MM.1S (cell line): Measurements from ENCODE around the gene OSBPL8.

Source experiments
- DNase-seq: peaks from one replicate; pipeline ENCODE4 v3.0.0-alpha.2; 2015
- H2AFZ ChIP-seq: fragments of 300-600 bp; sonication (generic); 2 replicates; pipeline ENCODE4 v1.6.0; 2016; ENCODE audit warnings: antibody characterized with exemption, low read length
- H3F3A ChIP-seq: fragments of 300-600 bp; sonication (generic); 2 replicates; pipeline ENCODE4 v1.6.1; 2016; ENCODE audit warnings: mild to moderate bottlenecking, antibody characterized with exemption, low read length, moderate library complexity, mixed read lengths; ENCODE audit not compliant: insufficient read depth
- H3K27ac ChIP-seq: fragments of 300-600 bp; sonication (generic); 2 replicates; pipeline ENCODE4 v1.5.1; 2016; ENCODE audit warnings: mild to moderate bottlenecking, low read length
- H3K27me3 ChIP-seq: fragments of 300-600 bp; sonication (generic); replicated peaks from 2 replicates; pipeline ENCODE4 v1.6.0; 2016; ENCODE audit warnings: low read length; ENCODE audit not compliant: insufficient read depth
- H3K36me3 ChIP-seq: fragments of 300-600 bp; sonication (generic); replicated peaks from 2 replicates; pipeline ENCODE4 v1.6.1; 2016; ENCODE audit warnings: mild to moderate bottlenecking, low read length, mixed read lengths; ENCODE audit not compliant: insufficient read depth
- H3K4me1 ChIP-seq: fragments of 300-600 bp; sonication (generic); 2 replicates; pipeline ENCODE4 v1.6.1; 2016; ENCODE audit warnings: low read length, mixed read lengths
- H3K4me2 ChIP-seq: fragments of 300-600 bp; sonication (generic); 2 replicates; pipeline ENCODE4 v1.6.0; 2016; ENCODE audit warnings: low read depth, low read length
- H3K4me3 ChIP-seq: fragments of 300-600 bp; sonication (generic); 2 replicates; pipeline ENCODE4 v1.5.1; 2016; ENCODE audit warnings: low read length, mixed read lengths
- H3K79me2 ChIP-seq: fragments of 300-600 bp; sonication (generic); 2 replicates; pipeline ENCODE4 v1.6.1; 2016; ENCODE audit warnings: mixed run types, low read length, mixed read lengths
- H3K9ac ChIP-seq: fragments of 300-600 bp; sonication (generic); 2 replicates; pipeline ENCODE4 v1.6.1; 2016; ENCODE audit warnings: low read length, mixed read lengths
- H3K9me2 ChIP-seq: fragments of 300-600 bp; sonication (generic); replicated peaks from 2 replicates; pipeline ENCODE4 v1.6.1; 2016; ENCODE audit warnings: mild to moderate bottlenecking, low read length, mixed read lengths; ENCODE audit not compliant: insufficient read depth
- H3K9me3 ChIP-seq: fragments of 300-600 bp; sonication (generic); replicated peaks from 2 replicates; pipeline ENCODE4 v1.6.1; 2016; ENCODE audit warnings: mild to moderate bottlenecking, low read length, mixed read lengths; ENCODE audit not compliant: insufficient read depth
- H4K20me1 ChIP-seq: fragments of 300-600 bp; sonication (generic); 2 replicates; pipeline ENCODE4 v1.6.1; 2016; ENCODE audit warnings: mild to moderate bottlenecking, low read length, moderate library complexity, mixed read lengths; ENCODE audit not compliant: insufficient read depth
- CTCF ChIP-seq: fragments of 300-600 bp; sonication (generic); IDR thresholded peaks from 2 replicates; pipeline ENCODE4 v1.5.1; 2016; ENCODE audit warnings: antibody characterized with exemption, low read length, mixed read lengths
- EZH2 ChIP-seq: fragments of 300-600 bp; sonication (generic); optimal IDR thresholded peaks from 2 replicates; pipeline ENCODE3; 2017; ENCODE audit warnings: low read depth, mild to moderate bottlenecking, antibody characterized with exemption, low read length, mixed read lengths
- EZH2phosphoT487 ChIP-seq: fragments of 300-600 bp; sonication (generic); IDR thresholded peaks from 2 replicates; pipeline ENCODE4 v1.6.1; 2018; ENCODE audit warnings: antibody characterized with exemption, low read length

OSBPL8 gene

GRCh38 chr12:76426160-76426559 is 133.4 kb downstream of the OSBPL8 start:
- H3K9me2 ChIP-seq = no peaks in the 10 kb centered on the region
- no peak overlapping the region for H3K27ac ChIP-seq
- H3K36me3 ChIP-seq = no peaks in the 10 kb centered on the region
- H3K4me3 ChIP-seq = no peak overlapping the region
- H3K4me1 ChIP-seq = no peaks in the 10 kb centered on the region
- peaks cover 18% of the 10 kb centered on the region for H3K79me2 ChIP-seq
- H3K9me3 ChIP-seq = no peaks in the 10 kb centered on the region
- no peak overlapping the region for H3K4me2 ChIP-seq
- DNase-seq = no peak
- H4K20me1 ChIP-seq = no peaks in the 10 kb centered on the region
- H3K27me3 ChIP-seq = no peaks in the 10 kb centered on the region
- no peaks in the 10 kb centered on the region for H3F3A ChIP-seq
- TF ChIP-seq CTCF = no peak
- no peak for TF ChIP-seq EZH2phosphoT487
- no peak for TF ChIP-seq EZH2
- H3K9ac ChIP-seq = no peak overlapping the region
- no peak overlapping the region for H2AFZ ChIP-seq

- no peaks in the 10 kb centered on the region for H4K20me1 ChIP-seq
- peaks cover 13% of the 10 kb centered on the region for H3K79me2 ChIP-seq
Observed at GRCh38 chr12:76424941-76425340, 134.6 kb downstream of the OSBPL8 start.

GRCh38 chr12:76422543-76423438 is 136.8 kb downstream of the OSBPL8 start:
- DNase-seq = no peak
- no peaks in the 10 kb centered on the region for H3K9me3 ChIP-seq

More at GRCh38 chr12:76424941-76425340, 134.6 kb downstream of the OSBPL8 start:
- Histone ChIP-seq H3K9me2 (no peaks in the 10 kb centered on the region), H3K27me3 (no peaks in the 10 kb centered on the region), H3K36me3 (no peaks in the 10 kb centered on the region), H3K4me2 (no peak overlapping the region), H3K4me1 (no peaks in the 10 kb centered on the region), H3F3A (no peaks in the 10 kb centered on the region), H2AFZ (no peak overlapping the region), H3K27ac (no peak overlapping the region), H3K4me3 (no peak overlapping the region), H3K9me3 (no peaks in the 10 kb centered on the region), H3K9ac (no peak overlapping the region)
- TF ChIP-seq CTCF (no peak), EZH2 (no peak), EZH2phosphoT487 (no peak)
- no peak for DNase-seq

More at GRCh38 chr12:76422543-76423438, 136.8 kb downstream of the OSBPL8 start:
- no peak overlapping the region for H3K4me2 ChIP-seq
- H3K79me2 ChIP-seq = peaks cover 9% of the 10 kb centered on the region; the same call in 1 of the 2 replicates
- no peaks in the 10 kb centered on the region for H3K4me1 ChIP-seq
- H3F3A ChIP-seq = no peaks in the 10 kb centered on the region
- no peaks in the 10 kb centered on the region for H4K20me1 ChIP-seq
- H3K36me3 ChIP-seq = no peaks in the 10 kb centered on the region
- H3K4me3 ChIP-seq = no peak overlapping the region
- no peaks in the 10 kb centered on the region for H3K9me2 ChIP-seq
- TF ChIP-seq EZH2 (no peak), CTCF (no peak)
- no peaks in the 10 kb centered on the region for H3K27me3 ChIP-seq
- H3K9ac ChIP-seq = no peak overlapping the region
- no peak overlapping the region for H3K27ac ChIP-seq
- no peak overlapping the region for H2AFZ ChIP-seq
